GM19351 (cell line): ENCODE measurements around the gene NPDC1.

Experiments
- ATAC-seq: cut with Tn5 transposase; IDR thresholded peaks from one replicate; pipeline ENCODE4 v1.9.1; 2021; ENCODE audit warnings: mild to moderate bottlenecking, moderate library complexity; ENCODE audit not compliant: unreplicated experiment

Gene NPDC1

GRCh38 chr9:136996361-136997292 is 49.4 kb downstream of the NPDC1 start, which contains the start of gene CLIC3:
CLIC3 (minus strand) TSS chr9:136996568; CDS start chr9:136996543, 25 bp downstream.
- ATAC-seq, result no peak

DNA sequence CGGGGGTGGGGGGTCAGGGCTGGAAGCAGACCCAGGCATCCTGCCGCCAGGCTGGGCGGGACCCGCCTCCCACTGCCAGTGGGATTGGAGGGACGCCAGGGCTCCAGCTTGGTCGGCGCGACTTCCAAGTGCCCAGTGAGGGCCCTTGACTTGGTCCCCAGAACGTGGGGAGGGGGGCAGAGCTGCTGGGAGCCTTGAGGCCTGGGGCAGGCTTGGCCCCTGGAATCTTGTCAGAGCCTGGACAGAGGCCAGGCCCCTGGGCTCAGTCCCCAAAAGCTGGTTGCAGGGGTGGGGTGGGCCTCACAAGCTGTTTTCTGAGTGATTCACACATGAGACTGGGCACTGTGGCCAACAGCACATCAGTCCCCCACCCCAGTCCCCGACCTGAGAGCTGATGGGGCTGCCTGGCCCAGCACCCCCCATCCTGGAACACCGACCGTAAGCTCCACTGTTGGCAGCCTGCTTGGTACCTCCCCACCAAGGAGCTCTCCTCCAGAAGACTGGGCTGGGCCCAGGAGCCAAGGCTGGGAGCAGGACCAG is 50.1 kb downstream of the NPDC1 start:
- no peak for ATAC-seq

DNA sequence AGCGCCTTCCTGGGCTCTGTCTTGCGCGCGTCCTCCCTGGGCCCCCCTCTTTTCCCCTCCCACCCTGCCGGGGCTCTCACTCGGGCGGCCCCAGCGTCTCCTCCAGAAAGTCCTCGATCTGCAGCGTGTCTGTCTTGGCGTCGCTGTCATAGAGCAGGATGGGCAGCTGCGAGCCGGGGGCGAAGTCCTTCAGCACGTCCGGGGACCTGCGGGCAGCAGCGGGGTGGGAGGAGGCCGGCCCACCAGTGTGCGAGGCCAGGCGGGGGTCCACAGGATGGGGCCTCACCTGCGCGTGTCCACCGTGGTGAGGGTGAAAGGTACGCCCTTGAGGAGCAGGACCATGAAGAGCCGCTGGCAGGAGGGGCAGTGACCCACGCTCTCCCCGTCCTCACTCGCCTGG is 50.6 kb downstream of the NPDC1 start:
- no peak for ATAC-seq

DNA sequence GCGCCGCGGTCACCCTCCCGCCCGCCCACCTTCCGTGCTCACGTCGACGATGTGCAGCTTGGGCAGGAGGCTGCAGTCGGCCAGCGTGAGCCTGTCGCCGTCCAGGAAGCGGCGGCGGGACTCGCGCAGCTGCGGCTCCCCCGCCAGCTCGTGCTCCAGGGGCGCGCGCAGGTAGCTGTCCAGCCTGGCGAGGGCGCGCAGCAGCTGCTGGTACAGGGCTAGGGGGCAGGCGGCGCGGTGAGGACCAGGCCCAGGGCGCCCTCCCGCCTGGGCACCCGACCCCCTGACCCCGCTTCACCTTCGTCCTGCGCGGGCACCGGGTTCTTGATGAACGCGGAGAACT is 51.1 kb downstream of the NPDC1 start:
- ATAC-seq, result no peak

DNA sequence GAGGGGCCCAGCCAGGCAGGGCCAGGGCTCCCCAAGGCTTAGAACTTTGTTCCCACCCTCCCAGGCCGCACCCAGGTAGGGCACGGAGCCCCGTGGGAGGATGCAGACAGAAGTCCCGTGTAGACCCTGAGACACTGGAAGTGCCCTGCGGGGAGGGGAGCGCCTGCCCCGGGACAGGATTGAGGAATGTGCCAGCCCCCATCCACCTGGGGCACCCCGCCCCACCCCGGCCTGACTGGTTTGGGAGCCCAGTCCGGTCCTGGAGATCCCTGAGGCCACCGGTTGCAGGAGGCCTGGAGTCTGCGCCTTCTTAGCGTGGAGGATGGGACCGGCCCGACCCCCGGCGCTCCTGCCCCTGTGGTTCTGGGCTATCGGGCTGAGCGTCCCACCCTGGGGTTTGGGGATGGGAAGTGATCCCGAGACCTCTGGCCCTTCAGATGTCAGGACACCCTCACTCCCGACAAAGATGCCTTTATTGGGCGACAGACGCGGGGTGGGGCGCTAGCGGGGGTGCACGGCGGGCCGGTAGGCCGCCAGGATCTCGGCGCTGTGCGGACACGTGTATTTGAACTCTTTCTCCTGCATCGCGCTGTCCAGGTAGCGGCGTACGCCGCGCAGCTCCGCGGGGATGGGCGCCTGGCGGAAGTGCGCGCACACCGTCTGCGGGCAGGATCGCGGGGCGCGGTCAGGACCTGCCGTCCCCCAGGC is 51.6 kb downstream of the NPDC1 start:
- ATAC-seq, result no peak

GRCh38 chr9:136992819-136993369 is 53.1 kb downstream of the NPDC1 start:
- no peak for ATAC-seq

DNA sequence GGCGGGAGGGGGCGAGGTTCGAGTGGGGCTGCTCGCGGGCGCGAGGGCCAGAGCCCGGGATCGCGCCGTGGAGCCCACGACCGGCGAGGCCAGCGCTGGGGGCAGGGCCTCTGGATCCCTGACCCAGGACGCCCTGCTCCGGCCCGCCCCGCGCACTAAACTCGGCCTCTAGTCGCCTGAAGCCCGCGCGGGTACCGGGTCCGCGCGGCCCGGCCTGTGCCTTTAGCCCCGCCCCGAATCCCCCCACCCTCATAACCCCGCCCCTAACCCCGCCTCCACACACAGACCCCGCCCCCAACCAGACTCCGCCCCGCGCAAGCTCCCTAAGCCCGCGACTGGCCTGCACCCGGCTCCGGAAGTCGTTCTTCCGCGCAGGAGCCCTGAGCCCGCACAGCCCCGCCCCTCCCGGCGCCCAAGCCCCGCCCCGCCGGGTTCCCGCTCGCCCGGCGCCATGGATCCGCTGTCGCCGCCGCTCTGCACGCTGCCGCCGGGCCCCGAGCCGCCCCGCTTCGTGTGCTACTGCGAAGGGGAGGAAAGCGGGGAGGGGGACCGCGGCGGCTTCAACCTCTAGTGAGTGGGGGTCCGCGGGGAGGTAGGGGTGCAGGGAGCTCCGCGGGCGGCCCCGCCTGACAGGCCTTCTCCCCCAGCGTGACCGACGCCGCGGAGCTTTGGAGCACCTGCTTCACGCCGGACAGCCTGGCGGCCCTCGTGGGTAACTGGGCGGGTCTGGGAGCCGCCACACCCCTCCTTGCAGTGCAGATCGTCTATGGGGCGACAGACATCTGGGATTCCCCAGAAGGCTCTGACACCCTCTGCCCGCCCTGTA is 53.8 kb downstream of the NPDC1 start, which contains the start of gene PAXX:
TSS of gene PAXX (plus strand) at position 430 of the 826 bp plus-strand sequence. CDS start at position 452, 22 bp downstream.
- ATAC-seq, result peak; percentile 85

DNA sequence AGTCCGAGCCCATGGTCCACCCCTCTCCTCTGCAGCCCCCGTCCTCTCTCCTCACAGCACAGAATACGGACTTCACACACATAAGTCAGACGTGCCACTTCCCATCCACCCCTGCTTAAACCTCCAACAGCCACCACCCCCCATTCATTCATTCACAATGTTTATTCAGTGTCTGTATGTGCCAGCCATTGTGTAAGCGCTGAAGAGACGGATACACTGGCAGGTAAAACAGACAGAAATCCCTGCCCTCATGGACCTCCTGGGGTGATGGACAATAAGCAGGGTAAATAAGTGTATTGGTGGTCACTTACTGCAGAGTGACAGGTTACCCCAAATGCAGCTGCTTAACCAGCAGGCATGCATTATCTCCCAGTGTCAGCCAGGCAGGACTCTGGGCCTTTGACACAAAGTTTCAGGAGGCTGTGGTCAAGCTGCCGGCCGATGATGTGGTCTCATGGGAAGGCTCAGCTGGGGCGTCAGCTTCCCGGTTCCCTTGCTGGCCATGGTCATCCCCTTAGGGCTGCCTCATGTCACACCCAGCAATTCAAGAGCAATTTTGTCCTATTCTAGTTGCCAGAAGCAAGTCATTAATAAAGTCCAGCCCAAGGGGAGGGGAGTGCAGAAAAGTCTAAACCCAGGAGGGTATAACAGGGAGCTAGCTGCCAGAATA is 55.6 kb downstream of the NPDC1 start:
- no peak for ATAC-seq
